Psoas muscle (tissue), 8 donors: ENCODE data around the gene BACE1. TPM values are rescaled to one million over a fixed set of nuclear protein-coding genes. Genes with fewer than 3 reads are reported as not detected.

Experiments
- ATAC-seq, 4 donors: fragments of 200-7000 bp; cut with Tn5 transposase; one replicate each; pipeline ENCODE4 v1.9.1; 2020; ENCODE audit warnings: moderate library complexity in 3 of 4, mild to moderate bottlenecking in 2 of 4
- DNase-seq, 2 donors: peaks; one replicate each; pipeline ENCODE4 v3.0.0-alpha.2; 2020
- H3K27ac ChIP-seq: fragments of 200-600 bp; one replicate; pipeline ENCODE4 v1.8.0; 2022
- H3K27me3 ChIP-seq, 3 donors: fragments of 200-600 bp in 1 of 3; one replicate each; pipeline versions ENCODE4 v1.6.1 to v1.8.0; 2013 to 2022; ENCODE audit warnings: low read length in 2 of 3, mild to moderate bottlenecking in 2 of 3, moderate library complexity in 1 of 3; ENCODE audit not compliant: insufficient read depth in 3 of 3
- H3K36me3 ChIP-seq, 2 donors: fragments of 200-600 bp in 1 of 2; one replicate each; pipeline versions ENCODE4 v1.6.1 to v1.8.0; 2013 to 2022; ENCODE audit warnings: low read depth in 1 of 2, mild to moderate bottlenecking in 1 of 2, moderate library complexity in 1 of 2; ENCODE audit not compliant: insufficient read depth in 1 of 2
- H3K4me1 ChIP-seq: fragments of 200-600 bp; one replicate; pipeline ENCODE4 v1.8.0; 2022
- H3K4me3 ChIP-seq: fragments of 200-600 bp; one replicate; pipeline ENCODE4 v1.8.0; 2022; ENCODE audit warnings: mild to moderate bottlenecking
- H3K9me3 ChIP-seq: fragments of 200-600 bp; one replicate; pipeline ENCODE4 v1.8.0; 2022
- WGBS, 3 donors: extraction: QIAGEN DNeasy Blood & Tissue Kit; methylation state at CpG; one replicate each; pipeline versions ENCODE4 v1.1.6 to v1.1.7; 2013; 5-methylcytosine and 5-hydroxymethylcytosine counted together
- intact Hi-C, 2 donors: fragments of 100-400 bp; cut with DNase I; formaldehyde crosslinking; loops; one replicate each; pipeline versions ENCODE4 v1.11.0 to v1.14.2; 2022
- polyA plus RNA-seq, 3 donors: library from polyadenylated mRNA; stranded (reverse); fragments of 200-250 nt; gene quantifications; one replicate each; pipeline ENCODE4 v1.2.3, GENCODE V29; 2013
- total RNA-seq, 4 donors: library from RNA; stranded (reverse); fragmentation: NEBNext Ultra II Directional in 2 of 4; extraction: Animal tissue kit (Norgen Biotek cat#: 25700) in 2 of 4; gene quantifications; one replicate each; pipeline versions ENCODE4 v1.2.1 to v1.2.4, GENCODE V29; 2021 to 2023
- TF ChIP-seq, protein P1 (sequence below): fragments of 200-600 bp; IDR thresholded peaks from one replicate; pipeline ENCODE4 v1.8.0; 2022; ENCODE audit warnings: antibody characterized with exemption
- donor health status: healthy with polysubstance abuse.
- donor health status: DM: no; HTN: no; CAD: no; lungs with moderate emphysema.
- donor health status: Bipolar disorder and iron deficiency.
- donor health status: healthy.
- donor health status: DM: yes; HTN: yes; CAD: no.
- donor health status: DM: no; HTN: no; CAD: no.
- donor health status: DM: no; HTN: no; CAD: no.
- donor health status: DM: yes; HTN: yes; CAD: no.

The BACE1 gene
- total and polyA plus RNA-seq, 7 donors: 2.5 to 13.0 (median 9.2) TPM

DNA sequence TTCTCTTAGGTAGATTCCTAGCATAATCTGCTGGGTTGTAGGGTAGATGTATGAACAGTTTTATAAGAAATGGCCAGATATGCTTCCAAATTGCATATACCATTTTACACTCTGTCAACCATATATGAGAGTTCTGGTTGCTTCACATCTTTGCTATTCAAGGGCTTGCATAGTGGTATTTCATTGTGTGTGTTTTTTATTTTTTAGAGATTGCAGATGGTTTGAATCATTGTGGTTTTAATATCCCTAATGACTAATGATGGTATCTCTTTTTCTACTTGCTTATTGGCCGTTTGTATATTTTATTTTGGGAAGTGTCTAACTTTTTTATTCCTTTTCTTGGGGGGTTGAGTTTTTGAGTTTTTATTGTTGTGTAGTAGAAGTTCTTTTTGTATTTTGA lies 56.6 kb downstream of the BACE1 start:
- ATAC-seq: no peak
- no peaks in the 10 kb centered on the region for H3K9me3 ChIP-seq
- intact Hi-C loops: no loop called here
- H3K27me3 ChIP-seq: no peaks in the 10 kb centered on the region
- 67 to 85% (median 79%) methylated on average over 1 of the region's 1 CpG for WGBS, 3 donors
- TF ChIP-seq, protein P1, sequence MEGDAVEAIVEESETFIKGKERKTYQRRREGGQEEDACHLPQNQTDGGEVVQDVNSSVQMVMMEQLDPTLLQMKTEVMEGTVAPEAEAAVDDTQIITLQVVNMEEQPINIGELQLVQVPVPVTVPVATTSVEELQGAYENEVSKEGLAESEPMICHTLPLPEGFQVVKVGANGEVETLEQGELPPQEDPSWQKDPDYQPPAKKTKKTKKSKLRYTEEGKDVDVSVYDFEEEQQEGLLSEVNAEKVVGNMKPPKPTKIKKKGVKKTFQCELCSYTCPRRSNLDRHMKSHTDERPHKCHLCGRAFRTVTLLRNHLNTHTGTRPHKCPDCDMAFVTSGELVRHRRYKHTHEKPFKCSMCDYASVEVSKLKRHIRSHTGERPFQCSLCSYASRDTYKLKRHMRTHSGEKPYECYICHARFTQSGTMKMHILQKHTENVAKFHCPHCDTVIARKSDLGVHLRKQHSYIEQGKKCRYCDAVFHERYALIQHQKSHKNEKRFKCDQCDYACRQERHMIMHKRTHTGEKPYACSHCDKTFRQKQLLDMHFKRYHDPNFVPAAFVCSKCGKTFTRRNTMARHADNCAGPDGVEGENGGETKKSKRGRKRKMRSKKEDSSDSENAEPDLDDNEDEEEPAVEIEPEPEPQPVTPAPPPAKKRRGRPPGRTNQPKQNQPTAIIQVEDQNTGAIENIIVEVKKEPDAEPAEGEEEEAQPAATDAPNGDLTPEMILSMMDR: no peak
- no peaks in the 10 kb centered on the region for H3K4me1 ChIP-seq
- no peak overlapping the region for H3K27ac ChIP-seq
- no peak overlapping the region for H3K4me3 ChIP-seq
- H3K36me3 ChIP-seq: peaks cover 0 to 70% of the 10 kb centered on the region in 2 donors
- DNase-seq: no peak

DNA sequence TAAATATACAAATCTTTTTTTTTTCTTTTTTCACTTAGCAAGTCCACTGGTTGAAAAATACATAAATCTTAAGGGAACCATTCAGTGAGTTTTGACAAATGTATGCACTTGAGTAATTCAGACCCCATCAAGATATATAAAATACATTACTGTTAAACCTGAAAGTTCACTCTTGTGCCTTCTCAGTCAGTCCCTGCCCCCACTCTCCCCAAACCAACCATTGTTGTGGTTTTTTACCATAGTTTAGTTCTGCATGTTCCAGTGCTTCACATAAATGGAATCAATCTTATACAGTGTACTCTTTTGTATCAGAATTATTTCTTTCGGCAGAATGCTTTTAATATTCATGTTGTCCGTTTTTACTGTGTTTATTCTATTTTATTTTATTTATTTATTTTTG lies 57.5 kb downstream of the BACE1 start:
- WGBS, 3 donors: 95 to 100% (median 95%) methylated on average over 2 of the region's 2 CpGs
- no peak overlapping the region for H3K27ac ChIP-seq
- H3K4me3 ChIP-seq: no peak overlapping the region
- no peaks in the 10 kb centered on the region for H3K4me1 ChIP-seq
- DNase-seq: no peak
- H3K36me3 ChIP-seq: peaks cover 0 to 78% of the 10 kb centered on the region in 2 donors
- TF ChIP-seq, protein P1: no peak
- no peaks in the 10 kb centered on the region for H3K27me3 ChIP-seq
- ATAC-seq: no peak
- H3K9me3 ChIP-seq: no peaks in the 10 kb centered on the region
- intact Hi-C loops: no loop called here

DNA sequence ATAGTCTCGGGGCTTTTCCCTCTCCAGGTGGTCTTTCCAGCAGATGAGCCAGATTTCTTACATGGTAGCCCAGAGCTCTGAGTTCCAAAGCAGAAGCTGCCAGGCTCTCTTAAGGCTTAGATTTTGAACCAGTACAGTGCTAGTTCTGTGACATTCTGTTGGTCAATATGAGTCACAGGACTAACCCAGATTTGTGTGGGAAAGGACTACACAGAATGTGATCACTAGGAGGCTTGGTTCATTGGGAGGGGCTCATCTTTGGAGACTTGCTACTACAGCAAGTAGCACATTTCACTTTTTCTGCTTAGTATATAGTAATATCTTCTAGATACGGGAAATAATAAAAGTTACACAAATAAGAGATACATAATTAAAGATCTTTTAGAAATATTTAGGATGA lies 59.5 kb downstream of the BACE1 start:
- no peak overlapping the region for H3K4me3 ChIP-seq
- no peaks in the 10 kb centered on the region for H3K27me3 ChIP-seq
- DNase-seq (no peak), ATAC-seq (no peak)
- no peaks in the 10 kb centered on the region for H3K4me1 ChIP-seq
- H3K27ac ChIP-seq: no peak overlapping the region
- no peaks in the 10 kb centered on the region for H3K9me3 ChIP-seq
- H3K36me3 ChIP-seq: peaks cover 0 to 89% of the 10 kb centered on the region in 2 donors
- intact Hi-C loops: no loop called here
- WGBS, 3 donors: 32 to 60% (median 58%) methylated on average over 2 of the region's 2 CpGs
- TF ChIP-seq, protein P1: no peak

DNA sequence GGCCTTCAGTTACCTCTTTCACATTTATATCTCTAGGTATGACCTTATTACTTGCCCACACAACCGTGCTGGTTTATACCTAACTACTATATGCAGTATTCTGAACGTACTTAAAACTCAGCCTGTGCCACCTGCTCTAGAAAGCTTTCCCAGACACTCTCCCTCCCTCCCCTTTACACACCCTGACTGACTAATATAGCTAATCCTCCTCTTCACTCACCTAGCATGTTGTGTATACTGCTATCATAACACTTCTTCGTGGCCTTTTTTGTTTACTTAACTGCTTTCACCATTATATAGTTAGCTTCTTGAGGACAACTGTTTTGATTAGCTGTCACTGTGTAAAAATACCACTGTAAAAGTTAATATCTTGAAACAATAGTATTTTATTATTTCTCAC lies 60.1 kb downstream of the BACE1 start:
- H3K4me3 ChIP-seq: no peak overlapping the region
- H3K27ac ChIP-seq: no peak overlapping the region
- WGBS, 3 donors: 82 to 92% (median 83%) methylated on average over 3 of the region's 3 CpGs
- intact Hi-C loops: no loop called here
- TF ChIP-seq, protein P1: no peak
- H3K36me3 ChIP-seq: peaks cover 0 to 83% of the 10 kb centered on the region in 2 donors
- ATAC-seq: no peak
- no peaks in the 10 kb centered on the region for H3K9me3 ChIP-seq
- no peak for DNase-seq
- H3K4me1 ChIP-seq: no peaks in the 10 kb centered on the region
- no peaks in the 10 kb centered on the region for H3K27me3 ChIP-seq

DNA sequence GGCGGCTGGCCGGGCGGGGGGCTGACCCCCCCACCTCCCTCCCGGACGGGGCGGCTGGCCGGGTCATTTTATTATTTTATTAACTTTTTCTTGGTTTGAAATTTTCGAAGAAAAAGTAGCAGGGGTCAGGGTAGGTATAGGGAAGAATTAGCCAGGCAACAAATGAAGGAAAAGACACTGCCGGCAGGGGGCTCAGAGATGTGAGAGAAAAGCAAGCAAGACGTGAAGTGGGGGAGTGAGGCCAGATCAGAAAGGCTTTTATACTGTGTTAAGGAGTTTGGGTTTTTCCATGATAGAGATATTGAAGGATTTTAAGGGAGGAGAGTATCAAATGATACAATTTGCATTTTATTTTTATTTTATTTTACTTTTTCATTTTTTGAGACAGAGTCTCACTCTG lies 64.5 kb downstream of the BACE1 start:
- TF ChIP-seq, protein P1: no peak
- Histone ChIP-seq H3K4me1 (no peaks in the 10 kb centered on the region), H3K27ac (no peak overlapping the region), H3K4me3 (no peak overlapping the region), H3K9me3 (no peaks in the 10 kb centered on the region), H3K27me3 (no peaks in the 10 kb centered on the region), H3K36me3 (peaks cover 0 to 85% of the 10 kb centered on the region in 2 donors)
- 85 to 92% (median 92%) methylated on average over 9 to 10 of the region's 10 CpGs for WGBS, 3 donors
- intact Hi-C loops: no loop called here
- DNase-seq (no peak), ATAC-seq (no peak)
